Mucosa of rectum (tissue), 2 donors: ENCODE results near the gene RXRB.

Experiments
- H3K27ac ChIP-seq, 2 donors: one replicate each; pipeline ENCODE4 v1.7.0; 2013; ENCODE audit warnings: inconsistent platforms in 2 of 2, low read depth in 2 of 2, low read length in 2 of 2
- H3K27me3 ChIP-seq, 2 donors: one replicate each; pipeline ENCODE4 v1.7.0; 2013; ENCODE audit warnings: low read length in 2 of 2; ENCODE audit not compliant: control insufficient read depth in 2 of 2, insufficient read depth in 2 of 2
- H3K36me3 ChIP-seq, 2 donors: one replicate each; pipeline ENCODE4 v1.7.0; 2013; ENCODE audit warnings: low read length in 2 of 2; ENCODE audit not compliant: control insufficient read depth in 2 of 2, insufficient read depth in 2 of 2
- H3K4me1 ChIP-seq, 2 donors: one replicate each; pipeline ENCODE4 v1.7.0; 2013; ENCODE audit warnings: low read length in 2 of 2, mild to moderate bottlenecking in 1 of 2; ENCODE audit not compliant: control insufficient read depth in 2 of 2, insufficient read depth in 2 of 2
- H3K4me3 ChIP-seq, 2 donors: one replicate each; pipeline ENCODE4 v1.7.0; 2013; ENCODE audit warnings: low read length in 2 of 2
- H3K9ac ChIP-seq, 2 donors: one replicate each; pipeline ENCODE4 v1.7.0; 2013; ENCODE audit warnings: low read length in 2 of 2, low read depth in 1 of 2, mild to moderate bottlenecking in 1 of 2
- H3K9me3 ChIP-seq, 2 donors: one replicate each; pipeline ENCODE4 v1.7.0; 2013; ENCODE audit warnings: low read length in 2 of 2; ENCODE audit not compliant: control insufficient read depth in 2 of 2
- donor health status: healthy.
- donor health status: Normal muscosa, but diverticular disease.

The RXRB gene

DNA sequence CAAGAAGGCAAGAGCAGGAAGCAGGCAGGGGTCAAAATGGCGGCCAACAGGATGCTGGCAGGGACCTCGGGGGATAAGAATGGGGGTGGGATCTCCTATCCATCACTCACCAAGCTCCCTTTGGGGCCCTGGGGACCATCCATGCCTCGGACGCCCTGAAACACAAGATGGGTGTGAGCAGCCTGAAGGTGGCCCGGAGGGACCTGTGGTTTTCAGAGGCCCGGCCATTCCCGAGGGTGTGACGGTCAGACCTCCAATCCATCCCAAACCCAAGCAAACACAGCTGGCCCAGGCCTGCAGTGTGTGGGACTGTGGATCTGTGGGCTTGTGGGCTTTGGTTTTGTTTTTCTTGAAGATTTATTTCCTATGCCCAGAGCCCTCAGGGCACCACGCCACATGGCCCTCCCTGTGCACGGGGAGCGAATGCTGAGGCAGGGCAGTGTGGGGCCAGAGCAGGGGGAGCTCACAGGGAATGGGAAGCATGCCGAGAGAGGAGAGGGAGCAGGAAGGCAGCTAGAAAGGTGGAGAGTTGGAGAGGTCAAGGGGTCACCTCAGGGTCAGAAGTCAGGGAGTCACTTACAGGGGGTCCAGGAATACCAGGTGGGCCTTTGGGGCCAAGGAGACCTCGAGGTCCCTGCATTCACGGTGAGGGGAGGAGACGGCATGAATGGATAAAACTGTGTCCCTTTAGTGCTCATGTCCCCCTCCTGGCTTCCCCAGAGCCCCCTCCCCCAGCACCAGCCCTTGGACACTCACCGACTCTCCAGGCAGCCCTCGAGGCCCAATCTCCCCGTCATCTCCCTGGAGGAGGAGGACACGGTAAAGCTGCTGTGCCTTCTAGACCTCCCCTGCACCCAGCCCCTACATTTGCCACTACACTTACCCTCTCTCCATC lies 22.7 kb downstream of the RXRB start:
- Histone ChIP-seq H3K4me1 (no peaks in the 10 kb centered on the region), H3K4me3 (no peak overlapping the region), H3K9me3 (no peaks in the 10 kb centered on the region), H3K36me3 (no peaks in the 10 kb centered on the region), H3K9ac (no peak overlapping the region), H3K27ac (no peak overlapping the region), H3K27me3 (peaks cover 2 to 6% of the 10 kb centered on the region in 2 donors)

DNA sequence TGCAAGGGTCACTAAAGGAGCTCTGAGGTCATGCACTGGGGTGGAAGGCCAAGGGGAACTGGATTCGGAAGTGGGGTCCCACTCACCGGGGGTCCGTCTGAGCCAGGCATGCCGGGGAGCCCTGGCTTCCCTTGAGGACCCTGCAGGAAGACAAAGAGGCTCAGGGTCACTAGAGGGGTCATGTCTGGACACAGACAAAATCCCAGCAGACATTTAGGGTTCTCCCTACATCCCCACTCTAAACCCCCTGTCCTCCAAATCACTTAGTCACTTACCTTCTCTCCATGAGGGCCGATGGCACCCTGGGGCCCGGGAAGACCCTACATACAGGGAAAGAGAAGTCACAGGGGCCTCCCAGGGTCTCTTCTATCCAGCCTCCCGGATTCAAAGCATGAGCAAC lies 23.6 kb downstream of the RXRB start:
- Histone ChIP-seq H3K36me3 (no peaks in the 10 kb centered on the region), H3K9me3 (no peaks in the 10 kb centered on the region), H3K4me1 (no peaks in the 10 kb centered on the region), H3K27me3 (peaks cover 2 to 6% of the 10 kb centered on the region in 2 donors), H3K27ac (no peak overlapping the region), H3K4me3 (no peak overlapping the region), H3K9ac (no peak overlapping the region)

DNA sequence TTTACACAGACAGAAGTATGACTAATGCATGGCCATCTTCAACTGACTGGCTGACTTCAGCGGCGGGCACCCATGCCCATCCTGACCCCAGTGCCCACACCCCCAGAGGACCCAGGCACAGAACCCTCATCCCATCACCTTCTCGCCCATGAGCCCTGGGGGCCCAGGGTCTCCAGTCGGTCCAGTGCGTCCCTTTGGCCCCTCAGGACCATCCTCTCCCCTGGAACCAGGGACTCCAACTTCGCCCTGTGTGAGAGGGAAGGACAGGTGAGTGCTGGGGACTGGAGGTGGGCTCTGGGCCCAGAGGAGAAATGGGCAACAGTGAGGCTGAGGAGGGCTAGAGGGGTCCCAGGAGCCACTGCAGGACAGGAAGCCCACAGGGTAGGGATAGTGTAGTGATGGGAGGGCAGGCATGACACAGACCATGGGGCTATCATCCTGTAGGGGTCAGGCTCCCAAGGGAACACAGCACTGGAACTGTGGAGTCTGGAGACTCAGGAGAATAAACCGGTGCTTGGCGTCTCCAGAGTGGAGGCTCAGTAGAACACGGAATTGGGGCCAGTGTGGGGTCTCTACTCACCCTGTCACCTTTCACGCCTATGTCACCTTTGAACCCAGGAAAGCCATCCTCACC lies 24.9 kb downstream of the RXRB start:
- Histone ChIP-seq H3K4me3 (no peak overlapping the region), H3K9me3 (no peaks in the 10 kb centered on the region), H3K27ac (no peak overlapping the region), H3K36me3 (no peaks in the 10 kb centered on the region), H3K9ac (no peak overlapping the region), H3K27me3 (peaks cover 2 to 6% of the 10 kb centered on the region in 2 donors), H3K4me1 (no peaks in the 10 kb centered on the region)

DNA sequence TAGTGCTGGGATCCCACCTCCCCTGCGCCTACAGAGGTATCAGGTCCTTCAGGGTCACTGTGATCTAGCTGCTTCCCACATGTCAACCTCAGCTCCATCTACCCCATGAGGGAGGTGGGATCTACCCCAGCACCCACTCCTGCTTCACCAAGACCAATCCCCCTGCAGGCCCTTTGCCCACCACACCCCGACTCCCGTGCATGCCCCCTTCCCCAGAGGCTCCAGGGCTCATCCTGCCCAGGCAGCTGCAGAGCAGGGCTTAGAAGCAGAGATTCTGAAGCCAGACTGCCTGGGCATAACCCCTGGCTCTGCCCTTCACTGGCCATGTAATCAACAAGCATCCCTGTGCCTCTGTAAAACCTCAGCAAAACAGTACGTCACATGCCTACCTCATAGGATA lies 25.7 kb downstream of the RXRB start:
- peaks cover 2 to 6% of the 10 kb centered on the region in 2 donors for H3K27me3 ChIP-seq
- no peaks in the 10 kb centered on the region for H3K36me3 ChIP-seq
- H3K9ac ChIP-seq = no peak overlapping the region
- H3K9me3 ChIP-seq = no peaks in the 10 kb centered on the region
- H3K4me1 ChIP-seq = no peaks in the 10 kb centered on the region
- H3K27ac ChIP-seq = no peak overlapping the region
- H3K4me3 ChIP-seq = no peak overlapping the region

DNA sequence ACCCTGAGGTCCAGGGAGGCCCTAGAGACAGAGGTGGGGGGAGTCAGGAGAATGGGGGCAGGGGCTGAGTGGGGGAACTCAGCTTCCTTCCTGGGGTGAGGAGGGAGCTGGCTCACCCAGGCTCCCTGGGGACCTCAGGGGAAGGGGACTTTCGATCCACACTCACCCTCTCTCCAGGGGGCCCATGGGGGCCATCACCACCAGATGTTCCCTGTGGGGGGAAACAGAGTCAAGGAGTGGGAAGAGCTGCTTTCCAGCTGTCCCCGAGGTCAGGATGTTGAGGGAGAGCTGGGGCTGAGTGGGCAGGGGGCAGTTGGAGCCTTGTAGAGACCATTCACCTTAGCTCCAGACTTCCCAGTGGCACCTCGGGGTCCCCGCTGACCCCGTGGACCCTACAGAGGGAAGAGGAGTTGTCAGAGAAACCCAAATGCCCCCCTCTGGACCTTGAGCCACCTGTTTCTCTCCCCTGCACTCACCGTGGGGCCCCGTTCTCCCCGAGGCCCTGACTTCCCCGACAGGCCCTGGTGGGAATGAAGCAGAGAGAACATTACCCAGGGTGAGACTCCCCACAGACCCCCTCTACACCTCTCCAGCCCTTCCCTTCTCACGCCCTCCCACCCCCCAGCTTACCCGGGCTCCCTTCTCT lies 26.8 kb downstream of the RXRB start:
- H3K27me3 ChIP-seq = peaks cover 2 to 6% of the 10 kb centered on the region in 2 donors
- no peaks in the 10 kb centered on the region for H3K4me1 ChIP-seq
- no peaks in the 10 kb centered on the region for H3K9me3 ChIP-seq
- no peak overlapping the region for H3K27ac ChIP-seq
- H3K4me3 ChIP-seq = no peak overlapping the region
- no peaks in the 10 kb centered on the region for H3K36me3 ChIP-seq
- no peak overlapping the region for H3K9ac ChIP-seq

DNA sequence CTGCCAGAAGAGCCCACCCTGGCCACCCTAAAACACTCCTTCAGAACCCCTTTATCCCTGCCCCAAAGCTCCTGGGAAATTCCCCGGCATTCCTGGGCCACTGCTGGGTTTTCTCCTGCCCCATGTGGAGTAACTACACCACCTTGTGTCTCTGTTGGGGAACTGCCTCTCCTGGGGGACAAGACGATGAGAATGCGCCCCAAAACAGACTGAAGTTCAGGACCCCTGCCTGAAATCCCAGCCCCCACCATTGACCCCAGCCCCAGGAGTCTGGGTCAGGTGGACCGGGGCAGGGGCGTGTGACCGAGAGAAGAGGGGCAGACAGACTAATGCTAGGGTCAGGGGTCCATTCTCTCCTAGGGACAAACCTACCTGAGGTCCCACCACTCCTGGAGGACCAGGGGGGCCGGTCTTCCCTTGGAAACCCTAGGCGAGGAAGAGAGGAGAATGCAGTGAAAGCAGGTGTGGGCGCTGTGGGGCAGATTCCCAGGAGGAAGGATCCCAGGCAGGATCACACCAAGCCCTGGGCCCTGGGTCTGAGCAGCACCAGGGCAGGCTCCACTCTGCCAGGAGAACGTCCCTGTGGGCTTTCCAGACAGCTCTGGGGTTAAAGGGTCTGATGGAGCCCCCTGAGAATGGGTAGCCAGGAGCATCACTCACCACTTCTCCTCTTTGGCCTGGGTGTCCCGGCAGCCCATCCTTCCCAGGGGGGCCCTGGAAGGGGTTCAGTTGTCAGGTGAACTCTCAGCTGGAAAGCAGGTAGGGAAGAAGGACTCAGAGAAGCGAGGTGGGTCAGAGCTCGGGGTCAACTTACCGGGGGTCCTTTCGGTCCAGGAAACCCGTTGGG lies 27.6 kb downstream of the RXRB start:
- peaks cover 2 to 6% of the 10 kb centered on the region in 2 donors for H3K27me3 ChIP-seq
- H3K9me3 ChIP-seq = no peaks in the 10 kb centered on the region
- no peaks in the 10 kb centered on the region for H3K4me1 ChIP-seq
- H3K9ac ChIP-seq = no peak overlapping the region
- H3K27ac ChIP-seq = no peak overlapping the region
- H3K36me3 ChIP-seq = no peaks in the 10 kb centered on the region
- no peak overlapping the region for H3K4me3 ChIP-seq

DNA sequence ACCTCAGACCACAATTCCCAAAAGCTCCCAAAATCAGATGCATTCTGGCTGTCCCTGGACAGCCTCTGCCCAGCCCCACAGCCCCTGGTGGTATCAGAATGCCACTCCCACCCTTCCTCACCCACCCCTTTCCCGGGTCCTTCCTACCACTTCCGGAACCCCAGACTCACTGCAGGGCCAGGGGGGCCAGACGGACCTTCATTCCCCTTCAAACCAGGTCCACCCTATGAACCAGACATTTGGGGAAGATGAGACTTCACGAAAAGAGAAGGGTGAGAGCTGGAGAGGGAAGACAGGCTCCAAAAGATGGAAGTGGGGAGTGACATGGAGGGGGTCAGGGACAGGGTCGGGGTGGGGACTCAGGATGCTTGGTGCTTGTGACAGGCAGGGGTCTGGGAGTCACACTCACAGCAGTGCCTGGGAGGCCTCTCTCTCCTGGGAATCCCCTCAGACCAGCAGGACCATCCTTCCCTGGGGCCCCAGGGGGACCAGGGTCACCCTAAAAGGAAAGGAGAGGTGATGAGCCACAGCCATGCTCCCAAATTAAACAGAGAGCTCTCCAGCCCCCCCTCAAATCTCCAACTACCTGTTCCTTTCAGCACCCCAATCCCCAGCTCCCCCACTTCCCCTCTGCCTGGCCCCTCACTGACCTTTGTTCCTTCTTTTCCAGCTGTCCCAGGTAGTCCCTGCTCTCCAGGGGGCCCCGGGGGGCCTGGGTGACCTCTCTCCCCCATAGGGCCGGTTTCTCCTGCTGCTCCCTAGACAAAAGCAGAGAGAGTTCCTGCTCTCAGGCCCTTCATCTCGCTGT lies 28.4 kb downstream of the RXRB start:
- H3K4me1 ChIP-seq = no peaks in the 10 kb centered on the region
- H3K4me3 ChIP-seq = no peak overlapping the region
- H3K27me3 ChIP-seq = peaks cover 2 to 6% of the 10 kb centered on the region in 2 donors
- H3K27ac ChIP-seq = no peak overlapping the region
- no peaks in the 10 kb centered on the region for H3K9me3 ChIP-seq
- H3K36me3 ChIP-seq = no peaks in the 10 kb centered on the region
- H3K9ac ChIP-seq = no peak overlapping the region

DNA sequence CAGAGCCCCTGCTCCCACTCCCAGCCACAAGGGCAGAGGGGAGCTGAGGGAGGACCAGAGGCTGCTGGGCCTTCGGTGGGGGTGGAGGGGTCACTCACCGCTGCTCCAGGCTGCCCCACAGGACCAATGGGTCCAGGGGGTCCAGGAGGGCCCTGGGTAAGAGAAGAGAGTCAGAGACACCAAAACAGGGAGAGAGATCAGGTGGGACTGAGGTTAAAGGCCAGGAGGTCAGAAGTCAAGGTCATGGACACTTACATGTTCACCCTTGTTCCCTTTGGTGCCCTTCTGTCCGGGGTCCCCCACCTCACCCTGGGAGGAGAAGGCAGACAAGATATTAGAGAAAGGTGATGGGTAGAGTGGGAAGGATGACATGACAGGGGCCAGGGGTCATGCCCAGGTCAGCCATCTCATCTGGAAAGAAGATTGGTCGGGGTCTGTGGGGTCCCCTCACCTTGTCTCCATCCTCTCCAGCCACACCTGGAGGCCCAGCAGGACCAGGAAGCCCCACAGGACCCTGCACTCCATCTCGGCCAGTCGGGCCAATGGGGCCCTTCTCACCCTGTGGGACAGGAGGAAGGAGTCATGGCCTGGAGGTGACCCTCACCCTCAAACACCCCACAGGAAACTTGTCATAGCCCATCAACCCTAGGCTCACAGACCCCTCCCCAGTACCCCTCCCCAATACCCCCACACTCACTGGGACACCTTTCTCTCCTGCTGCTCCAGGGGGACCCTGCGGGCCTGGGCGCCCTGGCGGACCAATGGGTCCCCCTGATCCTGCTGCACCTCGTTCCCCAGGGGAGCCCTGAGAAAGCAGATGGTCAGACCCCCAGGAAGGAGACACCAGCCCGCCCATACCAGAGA lies 29.2 kb downstream of the RXRB start:
- Histone ChIP-seq H3K4me1 (no peaks in the 10 kb centered on the region), H3K9me3 (no peaks in the 10 kb centered on the region), H3K27me3 (peaks cover 2 to 6% of the 10 kb centered on the region in 2 donors), H3K36me3 (no peaks in the 10 kb centered on the region), H3K27ac (no peak overlapping the region), H3K4me3 (no peak overlapping the region), H3K9ac (no peak overlapping the region)
